PC-3 (cell line): ENCODE measurements around the gene PRUNE2. TPM values are rescaled to one million over a fixed set of nuclear protein-coding genes. Genes with fewer than 3 reads are reported as not detected.

Experiments
- ATAC-seq: fragments of 200-7000 bp; cut with Tn5 transposase; 2 replicates; pipeline ENCODE4 v1.9.1; 2020; ENCODE audit warnings: mild to moderate bottlenecking, moderate library complexity
- BruUV-seq: library from RNA; stranded (reverse); fragments of 400-500 nt; replicated peaks from 2 replicates; lab custom pipeline; 2021; lab: Mats Ljungman, UMichigan
- CTCF ChIA-PET: fragments of 300-600 bp; sonication (Branson Sonifier 250); formaldehyde crosslinking; loops from one replicate; lab custom pipeline; 2022; ENCODE audit warnings: antibody characterized with exemption; lab: Charles Lee
- POLR2A ChIA-PET: fragments of 300-600 bp; sonication (Branson Sonifier 250); formaldehyde crosslinking; loops from one replicate; lab custom pipeline; 2022; ENCODE audit warnings: antibody characterized with exemption; ENCODE audit not compliant: unreplicated experiment; lab: Charles Lee
- DNase-seq: peaks from one replicate; pipeline ENCODE4 v3.0.0-alpha.2; 2015
- H2AFZ ChIP-seq: fragments of 300-600 bp; sonication (generic); 2 replicates; pipeline ENCODE4 v1.6.0; 2016; ENCODE audit warnings: antibody characterized with exemption, low read length
- H3F3A ChIP-seq: fragments of 300-600 bp; sonication (generic); one replicate; pipeline ENCODE4 v1.6.0; 2017; ENCODE audit warnings: antibody characterized with exemption, low read length, control low read depth, mild to moderate bottlenecking; ENCODE audit not compliant: unreplicated experiment
- H3K27ac ChIP-seq: fragments of 300-600 bp; sonication (generic); 2 replicates; pipeline ENCODE4 v1.5.1; 2016; ENCODE audit warnings: mild to moderate bottlenecking, low read length
- H3K27me3 ChIP-seq: fragments of 300-600 bp; sonication (generic); 2 replicates; pipeline ENCODE4 v1.6.1; 2016; ENCODE audit warnings: low read length, mixed read lengths
- H3K36me3 ChIP-seq: fragments of 300-600 bp; sonication (generic); 2 replicates; pipeline ENCODE4 v1.6.1; 2016; ENCODE audit warnings: low read depth, mixed run types, low read length, mixed read lengths
- H3K4me1 ChIP-seq: fragments of 300-600 bp; sonication (generic); 2 replicates; pipeline ENCODE4 v1.5.1; 2016; ENCODE audit warnings: low read length; ENCODE audit not compliant: insufficient read depth
- H3K4me2 ChIP-seq: fragments of 300-600 bp; sonication (generic); 2 replicates; pipeline ENCODE4 v1.6.0; 2016; ENCODE audit warnings: low read length
- H3K4me3 ChIP-seq: fragments of 300-600 bp; sonication (generic); 2 replicates; pipeline ENCODE4 v1.5.1; 2016; ENCODE audit warnings: mild to moderate bottlenecking, low read length, mixed read lengths
- H3K79me2 ChIP-seq: fragments of 300-600 bp; sonication (generic); 2 replicates; pipeline ENCODE4 v1.6.1; 2017; ENCODE audit warnings: low read length, mixed read lengths
- H3K9ac ChIP-seq: fragments of 300-600 bp; sonication (generic); 2 replicates; pipeline ENCODE4 v1.6.0; 2016; ENCODE audit warnings: mild to moderate bottlenecking, low read length
- H3K9me2 ChIP-seq: fragments of 300-600 bp; sonication (generic); replicated peaks from 2 replicates; pipeline ENCODE4 v1.6.1; 2016; ENCODE audit warnings: mixed run types, low read length, mixed read lengths
- H3K9me3 ChIP-seq: fragments of 300-600 bp; sonication (generic); 2 replicates; pipeline ENCODE4 v1.6.1; 2016; ENCODE audit warnings: low read length, mixed read lengths
- H4K20me1 ChIP-seq: fragments of 300-600 bp; sonication (generic); 2 replicates; pipeline ENCODE4 v1.6.1; 2016; ENCODE audit warnings: low read length, mixed read lengths
- CTCF ChIP-seq: fragments of 300-600 bp; sonication (generic); conservative IDR thresholded peaks from 2 replicates; pipeline ENCODE4 v1.5.1; 2017; ENCODE audit warnings: antibody characterized with exemption, low read depth, mild to moderate bottlenecking, low read length
- EZH2 ChIP-seq: fragments of 300-600 bp; sonication (generic); IDR thresholded peaks from one replicate; pipeline ENCODE4 v1.6.1; 2017; ENCODE audit warnings: antibody characterized with exemption, mild to moderate bottlenecking, low read length; ENCODE audit not compliant: unreplicated experiment
- EZH2phosphoT487 ChIP-seq: fragments of 300-600 bp; sonication (generic); IDR thresholded peaks from 2 replicates; pipeline ENCODE4 v1.6.1; 2018; ENCODE audit warnings: mild to moderate bottlenecking, antibody characterized with exemption, low read length, borderline replicate concordance
- intact Hi-C: fragments of 100-400 bp; cut with micrococcal nuclease; formaldehyde crosslinking; loops from 2 replicates; pipeline ENCODE4 v1.9.0; 2023
- total RNA-seq: library from RNA; depleted of rRNA; stranded (reverse); fragments of >200 nt; gene quantifications from 2 replicates; pipeline ENCODE4 v1.2.3, GENCODE V29; 2014

PRUNE2 gene
- total RNA-seq, 1 experiment from 2014 or later = not detected

GRCh38 chr9:76665458-76665857, 240.5 kb downstream of the PRUNE2 start:
- H3F3A ChIP-seq = no peaks in the 10 kb centered on the region
- no peaks in the 10 kb centered on the region for H3K79me2 ChIP-seq
- H3K36me3 ChIP-seq = no peaks in the 10 kb centered on the region
- no peaks in the 10 kb centered on the region for H3K4me1 ChIP-seq
- H2AFZ ChIP-seq = no peak overlapping the region
- no peak for TF ChIP-seq EZH2
- no peak for TF ChIP-seq CTCF
- no peak overlapping the region for H3K4me3 ChIP-seq
- H3K27me3 ChIP-seq = no peaks in the 10 kb centered on the region
- DNase-seq = no peak
- CTCF ChIA-PET = interaction anchor here (0.6 kb wide), 1 partner anchor 181 kb away, joined by 11 read pairs; no protein-coding TSS in a partner anchor
- no peak overlapping the region for H3K9ac ChIP-seq
- intact Hi-C loops = no loop called here
- ATAC-seq = no peak
- no peaks in the 10 kb centered on the region for H3K9me3 ChIP-seq
- H4K20me1 ChIP-seq = no peaks in the 10 kb centered on the region
- no peak overlapping the region for H3K4me2 ChIP-seq
- POLR2A ChIA-PET = no interaction called here
- no peak overlapping the region for H3K27ac ChIP-seq
- H3K9me2 ChIP-seq = no peaks in the 10 kb centered on the region
- no TSS peak for BruUV-seq

- Histone ChIP-seq H3K36me3 (no peaks in the 10 kb centered on the region), H3K27ac (no peak overlapping the region), H3F3A (no peaks in the 10 kb centered on the region), H3K4me1 (no peaks in the 10 kb centered on the region), H3K4me2 (no peak overlapping the region), H3K4me3 (no peak overlapping the region), H3K9me2 (no peaks in the 10 kb centered on the region), H4K20me1 (no peaks in the 10 kb centered on the region), H2AFZ (no peak overlapping the region), H3K27me3 (no peaks in the 10 kb centered on the region), H3K9ac (no peak overlapping the region), H3K79me2 (no peaks in the 10 kb centered on the region), H3K9me3 (no peaks in the 10 kb centered on the region)
- no TSS peak for BruUV-seq
- POLR2A ChIA-PET = no interaction called here
- DNase-seq (no peak), ATAC-seq (no peak)
- CTCF ChIA-PET = no interaction called here
- TF ChIP-seq EZH2phosphoT487 (no peak), EZH2 (no peak), CTCF (no peak)
- intact Hi-C loops = no loop called here
Observed at GRCh38 chr9:76664120-76664519, 241.8 kb downstream of the PRUNE2 start.

GRCh38 chr9:76662476-76663281, 243.2 kb downstream of the PRUNE2 start:
- no TSS peak for BruUV-seq
- Histone ChIP-seq H3K27me3 (no peaks in the 10 kb centered on the region), H3K4me1 (no peaks in the 10 kb centered on the region), H3K4me2 (no peak overlapping the region), H3F3A (no peaks in the 10 kb centered on the region), H3K79me2 (no peaks in the 10 kb centered on the region), H3K9me2 (no peaks in the 10 kb centered on the region), H3K9me3 (no peaks in the 10 kb centered on the region), H4K20me1 (no peaks in the 10 kb centered on the region), H3K9ac (no peak overlapping the region), H2AFZ (no peak overlapping the region), H3K4me3 (no peak overlapping the region), H3K36me3 (no peaks in the 10 kb centered on the region; the same call in 1 of the 2 replicates), H3K27ac (no peak overlapping the region)
- POLR2A ChIA-PET = no interaction called here
- no peak for TF ChIP-seq CTCF
- TF ChIP-seq EZH2 = no peak
- no peak for TF ChIP-seq EZH2phosphoT487
- no peak for ATAC-seq
- intact Hi-C loops = no loop called here
- CTCF ChIA-PET = no interaction called here
- DNase-seq = no peak
